GM12878 (cell line): Measurements from ENCODE around the gene LGALS13. TPM values are rescaled to one million over a fixed set of nuclear protein-coding genes. Genes with fewer than 3 reads are reported as not detected.

ENCODE experiments used
- ATAC-seq: fragments of 200-7000 bp; cut with Tn5 transposase; 3 replicates; pipeline ENCODE4 v1.9.1; 2020; ENCODE audit warnings: mild to moderate bottlenecking, moderate library complexity
- BruUV-seq: library from RNA; stranded (reverse); fragments of 400-500 nt; replicated peaks from 2 replicates; lab custom pipeline; 2021; lab: Mats Ljungman, UMichigan
- CTCF ChIA-PET: fragments of 300-600 bp; sonication (Branson Sonifier 250); formaldehyde crosslinking; extraction: SDS; loops from one replicate; lab custom pipeline; 2021; ENCODE audit warnings: inconsistent platforms; lab: Yijun Ruan, JAX
- POLR2A ChIA-PET: fragments of 350-600 bp; formaldehyde crosslinking; extraction: SDS; loops from one replicate; lab custom pipeline; 2021; ENCODE audit warnings: inconsistent platforms; lab: Charles Lee
- RAD21 ChIA-PET: fragments of 300-600 bp; sonication (Branson Sonifier 250); formaldehyde crosslinking; loops from one replicate; lab custom pipeline; 2023; ENCODE audit warnings: antibody characterized with exemption; ENCODE audit not compliant: unreplicated experiment; lab: Charles Lee
- SMC1A ChIA-PET: fragments of 300-600 bp; sonication (Branson Sonifier 250); formaldehyde crosslinking; loops from one replicate; lab custom pipeline; 2023; ENCODE audit not compliant: unreplicated experiment, uncharacterized antibody; lab: Charles Lee
- DNase-seq: peaks from one replicate; pipeline ENCODE4 v3.0.0-alpha.2; 2011; ENCODE audit warnings: low read depth, low spot score
- FAIRE-seq: peaks from 3 replicates; lab custom pipeline; 2011; peaks lifted over from hg19 to GRCh38; lab: Jason Lieb, UNC
- H2AFZ ChIP-seq: 2 replicates; pipeline ENCODE4 v1.6.0; 2011; ENCODE audit warnings: low read depth, low read length, control low read depth; ENCODE audit not compliant: control insufficient read depth
- H3K27ac ChIP-seq: 2 replicates; pipeline ENCODE4 v1.5.1; 2011; ENCODE audit warnings: control low read depth; ENCODE audit not compliant: control insufficient read depth, insufficient read depth
- H3K27me3 ChIP-seq, 2 experiments: replicated peaks in 1 of 2; 2 replicates each; pipeline versions ENCODE4 v1.6.0 to v1.6.1; 2011; ENCODE audit warnings: low read length in 1 of 2; ENCODE audit not compliant: control insufficient read depth in 2 of 2, insufficient read depth in 2 of 2
- H3K36me3 ChIP-seq, 2 experiments: 2 replicates each; pipeline ENCODE4 v1.5.1; 2011; ENCODE audit warnings: low read length in 1 of 2; ENCODE audit not compliant: control insufficient read depth in 2 of 2, insufficient read depth in 2 of 2
- H3K4me1 ChIP-seq: 2 replicates; pipeline ENCODE4 v1.6.1; 2011; ENCODE audit warnings: mild to moderate bottlenecking, low read length, moderate library complexity, mixed read lengths; ENCODE audit not compliant: control insufficient read depth, insufficient read depth
- H3K4me2 ChIP-seq: 2 replicates; pipeline ENCODE4 v1.6.0; 2011; ENCODE audit warnings: control low read depth; ENCODE audit not compliant: control insufficient read depth, insufficient read depth
- H3K4me3 ChIP-seq: fragments of 200-600 bp; sonication (generic); 2 replicates; pipeline ENCODE4 v1.5.1; 2016
- H3K79me2 ChIP-seq: 2 replicates; pipeline ENCODE4 v1.6.0; 2011; ENCODE audit warnings: low read length; ENCODE audit not compliant: control insufficient read depth, insufficient read depth
- H3K9ac ChIP-seq: 2 replicates; pipeline ENCODE4 v1.8.0; 2011; ENCODE audit warnings: low read length, control low read depth, mixed read lengths; ENCODE audit not compliant: control insufficient read depth, insufficient read depth
- H3K9me3 ChIP-seq: replicated peaks from 3 replicates; pipeline ENCODE4 v1.5.1; 2011; ENCODE audit warnings: mild to moderate bottlenecking, low read length; ENCODE audit not compliant: control insufficient read depth, insufficient read depth
- H4K20me1 ChIP-seq: 2 replicates; pipeline ENCODE4 v1.6.0; 2011; ENCODE audit not compliant: control insufficient read depth, insufficient read depth
- E2F4 ChIP-seq: IDR thresholded peaks from 2 replicates; pipeline ENCODE4 v1.6.1; 2012; ENCODE audit warnings: low read depth, low read length, improper control_type of control experiment
- E2F8 ChIP-seq: fragments of 450-650 bp; IDR thresholded peaks from 2 replicates; pipeline ENCODE4 v1.6.1; 2018; ENCODE audit warnings: mild to moderate bottlenecking, low read depth, moderate library complexity; ENCODE audit not compliant: partially characterized antibody
- ETV6 ChIP-seq, 2 experiments: fragments of 450-650 bp in 1 of 2; IDR thresholded peaks in 1 of 2; conservative IDR thresholded peaks in 1 of 2; 2 replicates each; pipeline ENCODE4 v1.6.1; 2014; ENCODE audit warnings: antibody characterized with exemption in 1 of 2, borderline replicate concordance in 1 of 2, low read depth in 1 of 2, mild to moderate bottlenecking in 1 of 2, moderate library complexity in 1 of 2
- HDAC2 ChIP-seq: fragments of 200-600 bp; sonication (generic); IDR thresholded peaks from 2 replicates; pipeline ENCODE4 v1.6.1; 2017
- MAX ChIP-seq: IDR thresholded peaks from 2 replicates; pipeline ENCODE4 v1.6.1; 2012; ENCODE audit warnings: low read depth, low read length, improper control_type of control experiment
- MEF2B ChIP-seq: fragments of 450-650 bp; IDR thresholded peaks from 2 replicates; pipeline ENCODE4 v1.6.1; 2018; ENCODE audit warnings: mild to moderate bottlenecking, moderate library complexity; ENCODE audit not compliant: partially characterized antibody, poor library complexity, severe bottlenecking
- SKIL ChIP-seq: fragments of 450-650 bp; IDR thresholded peaks from 2 replicates; pipeline ENCODE4 v1.6.1; 2017; ENCODE audit warnings: mild to moderate bottlenecking, low read depth, inconsistent platforms; ENCODE audit not compliant: poor library complexity, severe bottlenecking
- WGBS: methylation state at CpG from one replicate; pipeline ENCODE4 v1.1.6; 2016; ENCODE audit warnings: low lambda C conversion rate; ENCODE audit not compliant: insufficient replicate concordance, insufficient coverage; ENCODE audit errors: missing lambda C conversion rate; 5-methylcytosine and 5-hydroxymethylcytosine counted together
- in situ Hi-C: fragments of 300-500 bp; cut with MboI; formaldehyde crosslinking; loops from 9 replicates; pipeline ENCODE4 v1.14.3; 2018; ENCODE audit warnings: mixed read lengths
- intact Hi-C: fragments of 100-400 bp; cut with micrococcal nuclease; formaldehyde crosslinking; loops from one replicate; pipeline ENCODE4 v1.14.2; 2022; ENCODE audit not compliant: unreplicated experiment
- polyA plus RNA-seq, 11 experiments: library from polyadenylated mRNA; depleted of rRNA in 4 of 11; unstranded in 6 of 11; stranded (reverse) in 5 of 11; fragments of >200 nt; fragmentation: Nextera tagmentation in 4 of 11; fragmentation: Illumina TruSeq in 1 of 11; extraction: Ambion mirVana in 4 of 11; extraction: Trizol in 1 of 11; gene quantifications; 1 replicate in 1 of 11; 2 replicates in 10 of 11; pipeline versions ENCODE4 v1.2.1 to v1.2.3, GENCODE V29; 2011 to 2016; ENCODE audit warnings: inconsistent platforms in 2 of 11, missing spikeins in 2 of 11, low read depth in 1 of 11
- total RNA-seq, 4 experiments: library from RNA; depleted of rRNA in 3 of 4; stranded (reverse); fragments of >200 nt in 3 of 4; fragmentation: Illumina TruSeq in 1 of 4; extraction: Trizol in 1 of 4; gene quantifications; 2 replicates each; pipeline versions ENCODE4 v1.2.1 to v1.2.3, GENCODE V29; 2013 to 2021

Gene LGALS13
- total and polyA plus RNA-seq, 10 of the 15 experiments (the other 5 are each of a cell fraction or from before 2014, with no cell fraction given): not detected

GRCh38 chr19:39592381-39592780 lies 9.9 kb upstream of the LGALS13 start (continued):
- TF ChIP-seq ETV6 (conservative IDR thresholded peaks at IDR 0.05 in 1 of 2, IDR thresholded peaks at IDR 0.05 in 1 of 2; ENCODE audit: borderline replicate concordance in 1 of 2, low read depth in 1 of 2) (no peak), MEF2B (no peak)

GRCh38 chr19:39595950-39596349 lies 6.4 kb upstream of the LGALS13 start:
- no peak overlapping the region for H3K4me3 ChIP-seq
- H4K20me1 ChIP-seq: no peaks in the 10 kb centered on the region
- H3K79me2 ChIP-seq: no peaks in the 10 kb centered on the region
- FAIRE-seq (no peak), DNase-seq (no peak), ATAC-seq (no peak)
- TF ChIP-seq MAX: no peak
- TF ChIP-seq E2F4: no peak
- TF ChIP-seq HDAC2: no peak
- TF ChIP-seq SKIL: no peak
- no peak for TF ChIP-seq E2F8
- CTCF ChIA-PET: no interaction called here
- WGBS: 26% methylated on average over 6 of the region's 6 CpGs
- RAD21 ChIA-PET: no interaction called here
- no peaks in the 10 kb centered on the region for H3K27me3 ChIP-seq
- H3K4me1 ChIP-seq: no peaks in the 10 kb centered on the region
- no peaks in the 10 kb centered on the region; the same call in 1 of the 3 replicates for H3K9me3 ChIP-seq
- no TSS peak for BruUV-seq
- H3K9ac ChIP-seq: no peak overlapping the region
- POLR2A ChIA-PET: no interaction called here
- intact Hi-C loops: no loop called here
- no peaks in the 10 kb centered on the region for H3K36me3 ChIP-seq
- H3K4me2 ChIP-seq: no peak overlapping the region
- no peak overlapping the region for H2AFZ ChIP-seq
- H3K27ac ChIP-seq: no peak overlapping the region
- SMC1A ChIA-PET: no interaction called here
- in situ Hi-C loops: no loop called here
